ENCODE data around the gene MAML3. TPM values are rescaled to one million over a fixed set of nuclear protein-coding genes. Genes with fewer than 3 reads are reported as not detected.

MAML3 gene
- total RNA-seq, 2 experiments from 2014 or later: 2.5 to 2.9 TPM

DNA sequence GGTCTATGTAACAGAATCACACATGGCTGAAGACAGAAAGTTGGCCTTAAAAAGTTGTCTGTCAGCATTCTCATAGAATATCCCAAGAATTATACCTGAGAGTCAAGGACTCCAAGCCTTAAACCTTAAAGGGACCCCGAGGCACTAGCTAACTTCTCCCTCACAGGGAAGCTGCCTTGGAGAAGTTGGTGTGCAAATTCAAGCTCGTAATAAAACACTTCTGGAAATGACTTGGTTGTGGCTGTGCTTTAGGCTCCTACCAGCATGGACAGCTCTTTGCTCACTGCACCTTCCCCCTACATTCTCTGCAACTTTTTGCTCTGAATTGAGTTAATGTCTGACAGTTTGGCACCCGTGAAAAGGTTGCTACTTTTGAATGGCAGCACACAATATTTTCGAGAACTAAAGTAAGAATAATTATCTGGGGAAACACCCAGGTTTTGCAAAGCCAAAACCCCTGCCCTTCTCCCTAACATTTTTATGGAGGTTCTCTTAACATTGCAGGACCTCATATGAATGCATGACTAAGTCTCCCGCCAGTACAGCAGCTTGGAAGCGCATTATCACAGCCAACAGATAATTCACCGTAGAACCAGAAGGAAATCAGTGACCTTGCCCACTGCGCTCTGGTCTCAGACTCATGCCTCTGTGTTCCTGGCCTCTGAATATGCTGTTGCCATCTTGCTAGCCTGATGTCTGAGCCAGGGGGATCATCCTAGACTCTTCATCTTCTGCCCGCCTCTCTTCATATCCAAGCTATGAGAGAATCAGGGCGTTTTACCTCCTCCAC lies 397.4 kb downstream of the MAML3 start:
- no peaks in the 10 kb centered on the region for H3K27me3 Mint-ChIP-seq
- Histone ChIP-seq H3K4me3 (ENCODE audit: low read length) (no peak overlapping the region), H3K27ac (ENCODE audit: low read depth in 1 of 2, low read length in 2 of 2) (no peak overlapping the region), H3K4me1 (ENCODE audit: insufficient read depth, low read length) (no peaks in the 10 kb centered on the region), H3K9me3 (ENCODE audit: control insufficient read depth in 1 of 2, insufficient read depth in 1 of 2, low read length in 2 of 2) (no peaks in the 10 kb centered on the region), H3K36me3 (ENCODE audit: insufficient read depth, low read length) (no peaks in the 10 kb centered on the region), H3K27me3 (ENCODE audit: control insufficient read depth in 1 of 2, insufficient read depth in 2 of 2, low read length in 2 of 2) (no peaks in the 10 kb centered on the region)
- ChIA-PET CTCF (no interaction called here), POLR2A (no interaction called here)
- H3K9me3 Mint-ChIP-seq: no peaks in the 10 kb centered on the region
- intact Hi-C loops (cut with DNase I, micrococcal nuclease): no loop called here
- ATAC-seq (ENCODE audit: poor library complexity) (no peak), DNase-seq (no peak)
- no peaks in the 10 kb centered on the region for H3K36me3 Mint-ChIP-seq (ENCODE audit: low read depth)
- H3K27ac Mint-ChIP-seq: no peak overlapping the region
- no peak overlapping the region for H3K4me3 Mint-ChIP-seq
- no peaks in the 10 kb centered on the region for H3K4me1 Mint-ChIP-seq (ENCODE audit: low read depth)
- TF ChIP-seq, protein P1, sequence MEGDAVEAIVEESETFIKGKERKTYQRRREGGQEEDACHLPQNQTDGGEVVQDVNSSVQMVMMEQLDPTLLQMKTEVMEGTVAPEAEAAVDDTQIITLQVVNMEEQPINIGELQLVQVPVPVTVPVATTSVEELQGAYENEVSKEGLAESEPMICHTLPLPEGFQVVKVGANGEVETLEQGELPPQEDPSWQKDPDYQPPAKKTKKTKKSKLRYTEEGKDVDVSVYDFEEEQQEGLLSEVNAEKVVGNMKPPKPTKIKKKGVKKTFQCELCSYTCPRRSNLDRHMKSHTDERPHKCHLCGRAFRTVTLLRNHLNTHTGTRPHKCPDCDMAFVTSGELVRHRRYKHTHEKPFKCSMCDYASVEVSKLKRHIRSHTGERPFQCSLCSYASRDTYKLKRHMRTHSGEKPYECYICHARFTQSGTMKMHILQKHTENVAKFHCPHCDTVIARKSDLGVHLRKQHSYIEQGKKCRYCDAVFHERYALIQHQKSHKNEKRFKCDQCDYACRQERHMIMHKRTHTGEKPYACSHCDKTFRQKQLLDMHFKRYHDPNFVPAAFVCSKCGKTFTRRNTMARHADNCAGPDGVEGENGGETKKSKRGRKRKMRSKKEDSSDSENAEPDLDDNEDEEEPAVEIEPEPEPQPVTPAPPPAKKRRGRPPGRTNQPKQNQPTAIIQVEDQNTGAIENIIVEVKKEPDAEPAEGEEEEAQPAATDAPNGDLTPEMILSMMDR (IDR thresholded peaks at IDR 0.05): no peak

DNA sequence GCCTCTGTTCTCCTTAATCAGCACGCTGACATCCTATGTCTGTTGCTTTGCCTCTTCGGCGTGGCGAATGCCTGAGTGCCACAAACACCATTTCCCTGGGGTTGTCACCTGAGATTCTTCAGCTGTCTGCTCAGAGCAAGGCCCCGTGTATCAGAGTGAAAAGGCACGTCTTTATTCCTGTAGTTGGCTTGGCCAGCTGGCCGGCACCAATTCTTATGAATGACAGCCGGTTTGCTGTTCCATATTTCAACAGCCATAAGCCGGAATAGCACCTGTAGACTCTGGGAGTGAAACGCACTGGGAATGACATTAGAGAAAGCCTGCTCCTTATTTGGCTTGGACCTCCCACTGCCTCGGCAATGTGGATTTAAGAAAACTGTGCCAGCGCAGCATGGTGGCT lies 399.0 kb downstream of the MAML3 start:
- H3K27ac Mint-ChIP-seq: no peak overlapping the region
- no peak for DNase-seq
- POLR2A ChIA-PET: no interaction called here
- H3K36me3 ChIP-seq (ENCODE audit: insufficient read depth, low read length): no peaks in the 10 kb centered on the region
- no peaks in the 10 kb centered on the region for H3K9me3 ChIP-seq (ENCODE audit: control insufficient read depth in 1 of 2, insufficient read depth in 1 of 2, low read length in 2 of 2)
- TF ChIP-seq, protein P1 (IDR thresholded peaks at IDR 0.05): no peak
- no peak overlapping the region for H3K27ac ChIP-seq (ENCODE audit: low read depth in 1 of 2, low read length in 2 of 2)
- intact Hi-C loops (cut with DNase I, micrococcal nuclease): no loop called here
- H3K36me3 Mint-ChIP-seq (ENCODE audit: low read depth): no peaks in the 10 kb centered on the region
- no peaks in the 10 kb centered on the region for H3K4me1 Mint-ChIP-seq (ENCODE audit: low read depth)
- CTCF ChIA-PET: no interaction called here
- no peaks in the 10 kb centered on the region for H3K4me1 ChIP-seq (ENCODE audit: insufficient read depth, low read length)
- no peak overlapping the region for H3K4me3 Mint-ChIP-seq
- no peaks in the 10 kb centered on the region for H3K9me3 Mint-ChIP-seq
- no peaks in the 10 kb centered on the region for H3K27me3 ChIP-seq (ENCODE audit: control insufficient read depth in 1 of 2, insufficient read depth in 2 of 2, low read length in 2 of 2)
- H3K27me3 Mint-ChIP-seq: no peaks in the 10 kb centered on the region
- ATAC-seq (ENCODE audit: poor library complexity): no peak
- no peak overlapping the region for H3K4me3 ChIP-seq (ENCODE audit: low read length)

DNA sequence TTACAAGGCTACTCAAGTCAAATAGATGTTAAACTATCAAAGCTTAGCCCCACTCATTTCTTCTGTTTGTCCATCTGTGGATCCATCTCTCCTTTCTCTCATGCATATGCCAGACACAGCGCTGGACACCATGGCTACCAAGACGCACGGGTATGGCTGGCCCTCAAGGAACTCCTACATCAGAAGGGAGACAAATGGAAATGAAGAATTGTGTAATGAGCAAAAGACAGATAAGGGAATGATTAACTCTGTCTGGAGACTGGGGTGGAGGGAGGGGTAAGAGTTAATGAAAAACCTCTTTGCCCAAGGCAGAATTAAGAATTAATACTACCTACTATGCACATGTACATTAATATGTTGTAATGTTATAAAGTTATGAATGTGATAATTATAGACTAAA lies 400.3 kb downstream of the MAML3 start:
- no peak for ATAC-seq (ENCODE audit: poor library complexity)
- no peaks in the 10 kb centered on the region for H3K9me3 Mint-ChIP-seq
- Histone ChIP-seq H3K27ac (ENCODE audit: low read depth in 1 of 2, low read length in 2 of 2) (no peak overlapping the region), H3K36me3 (ENCODE audit: insufficient read depth, low read length) (no peaks in the 10 kb centered on the region), H3K27me3 (ENCODE audit: control insufficient read depth in 1 of 2, insufficient read depth in 2 of 2, low read length in 2 of 2) (no peaks in the 10 kb centered on the region), H3K4me3 (ENCODE audit: low read length) (no peak overlapping the region), H3K9me3 (ENCODE audit: control insufficient read depth in 1 of 2, insufficient read depth in 1 of 2, low read length in 2 of 2) (no peaks in the 10 kb centered on the region), H3K4me1 (ENCODE audit: insufficient read depth, low read length) (no peaks in the 10 kb centered on the region)
- no peak overlapping the region for H3K27ac Mint-ChIP-seq
- intact Hi-C loops (cut with DNase I, micrococcal nuclease): no loop called here
- H3K36me3 Mint-ChIP-seq (ENCODE audit: low read depth): no peaks in the 10 kb centered on the region
- no peak for DNase-seq
- H3K4me3 Mint-ChIP-seq: no peak overlapping the region
- H3K4me1 Mint-ChIP-seq (ENCODE audit: low read depth): no peaks in the 10 kb centered on the region
- H3K27me3 Mint-ChIP-seq: no peaks in the 10 kb centered on the region
- TF ChIP-seq, protein P1 (IDR thresholded peaks at IDR 0.05): no peak
- ChIA-PET POLR2A (no interaction called here), CTCF (no interaction called here)

All from CD4-positive, alpha-beta T cell (primary cell).